Vagina (tissue), 2 donors: ENCODE data around the gene SFXN3.

Experiments
- CTCF ChIP-seq, 3 experiments: fragments of 450-650 bp in 2 of 3; fragments of 200-600 bp in 1 of 3; sonication (generic) in 1 of 3; IDR thresholded peaks; one replicate each; pipeline ENCODE4 v1.5.1; 2017 to 2019; ENCODE audit warnings: antibody characterized with exemption in 3 of 3, mild to moderate bottlenecking in 2 of 3, moderate library complexity in 2 of 3
- POLR2A ChIP-seq, 2 donors: fragments of 450-650 bp; IDR thresholded peaks; one replicate each; pipeline ENCODE4 v1.6.1; 2017; ENCODE audit warnings: antibody characterized with exemption in 2 of 2, mild to moderate bottlenecking in 2 of 2, moderate library complexity in 2 of 2

DNA sequence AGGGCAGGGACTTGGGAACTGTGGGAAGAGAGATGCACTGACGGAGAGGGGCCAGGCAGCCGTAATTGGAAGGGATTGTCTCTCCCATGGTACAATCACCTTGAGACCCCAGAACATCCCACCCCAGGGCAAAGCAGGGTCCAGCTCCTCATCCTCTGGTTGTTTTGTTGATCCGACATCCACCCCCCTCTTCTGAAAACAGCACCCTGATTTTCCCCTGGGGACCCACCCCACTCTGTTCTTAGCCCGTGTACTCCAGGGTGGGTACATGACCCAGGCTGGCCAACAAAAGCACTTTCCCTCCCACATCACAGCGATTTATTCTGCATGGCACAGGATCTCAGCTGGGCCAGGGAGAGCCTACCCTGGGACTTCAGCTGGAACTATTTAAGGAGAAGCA, 14.2 kb upstream of the SFXN3 start:
- no peak for TF ChIP-seq CTCF (IDR thresholded peaks at IDR 0.05)
- TF ChIP-seq POLR2A (IDR thresholded peaks at IDR 0.05): no peak
